Adrenal gland (tissue), 5 donors: ENCODE measurements around the gene PCDHGA6.

ENCODE experiments used
- POLR2A ChIP-seq, 2 donors: fragments of 450-650 bp; IDR thresholded peaks; one replicate each; pipeline ENCODE4 v1.6.1; 2017; ENCODE audit warnings: antibody characterized with exemption in 2 of 2, mild to moderate bottlenecking in 2 of 2, moderate library complexity in 1 of 2
- TF ChIP-seq, protein P1 (sequence below), 6 experiments: fragments of 450-650 bp in 4 of 6; fragments of 200-600 bp in 2 of 6; sonication (generic) in 1 of 6; IDR thresholded peaks; 1 replicate in 5 of 6; 2 replicates in 1 of 6; pipeline versions ENCODE4 v1.5.1 to v1.8.0; 2016 to 2021; ENCODE audit warnings: antibody characterized with exemption in 6 of 6, mild to moderate bottlenecking in 2 of 6, moderate library complexity in 1 of 6
- donor health status: DM: no; HTN: no; CAD: no.

DNA sequence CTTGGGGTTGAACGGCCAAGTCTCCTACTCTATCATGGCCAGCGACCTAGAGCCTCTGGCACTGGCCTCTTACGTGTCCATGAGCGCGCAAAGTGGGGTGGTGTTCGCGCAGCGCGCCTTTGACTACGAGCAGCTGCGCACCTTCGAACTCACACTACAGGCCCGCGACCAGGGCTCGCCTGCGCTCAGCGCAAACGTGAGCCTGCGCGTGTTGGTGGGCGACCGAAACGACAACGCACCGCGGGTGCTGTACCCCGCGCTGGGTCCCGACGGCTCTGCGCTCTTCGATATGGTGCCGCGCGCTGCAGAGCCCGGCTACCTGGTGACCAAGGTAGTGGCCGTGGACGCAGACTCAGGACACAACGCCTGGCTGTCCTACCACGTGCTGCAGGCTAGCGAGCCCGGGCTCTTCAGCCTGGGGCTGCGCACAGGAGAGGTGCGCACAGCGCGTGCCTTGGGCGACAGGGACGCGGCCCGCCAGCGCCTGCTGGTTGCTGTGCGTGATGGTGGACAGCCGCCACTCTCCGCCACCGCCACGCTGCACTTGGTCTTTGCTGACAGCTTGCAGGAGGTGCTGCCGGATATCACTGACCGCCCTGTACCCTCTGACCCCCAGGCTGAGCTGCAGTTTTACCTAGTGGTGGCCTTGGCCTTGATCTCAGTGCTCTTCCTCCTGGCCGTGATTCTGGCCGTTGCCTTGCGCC, 26.0 kb downstream of the PCDHGA6 start:
- TF ChIP-seq, protein P1, sequence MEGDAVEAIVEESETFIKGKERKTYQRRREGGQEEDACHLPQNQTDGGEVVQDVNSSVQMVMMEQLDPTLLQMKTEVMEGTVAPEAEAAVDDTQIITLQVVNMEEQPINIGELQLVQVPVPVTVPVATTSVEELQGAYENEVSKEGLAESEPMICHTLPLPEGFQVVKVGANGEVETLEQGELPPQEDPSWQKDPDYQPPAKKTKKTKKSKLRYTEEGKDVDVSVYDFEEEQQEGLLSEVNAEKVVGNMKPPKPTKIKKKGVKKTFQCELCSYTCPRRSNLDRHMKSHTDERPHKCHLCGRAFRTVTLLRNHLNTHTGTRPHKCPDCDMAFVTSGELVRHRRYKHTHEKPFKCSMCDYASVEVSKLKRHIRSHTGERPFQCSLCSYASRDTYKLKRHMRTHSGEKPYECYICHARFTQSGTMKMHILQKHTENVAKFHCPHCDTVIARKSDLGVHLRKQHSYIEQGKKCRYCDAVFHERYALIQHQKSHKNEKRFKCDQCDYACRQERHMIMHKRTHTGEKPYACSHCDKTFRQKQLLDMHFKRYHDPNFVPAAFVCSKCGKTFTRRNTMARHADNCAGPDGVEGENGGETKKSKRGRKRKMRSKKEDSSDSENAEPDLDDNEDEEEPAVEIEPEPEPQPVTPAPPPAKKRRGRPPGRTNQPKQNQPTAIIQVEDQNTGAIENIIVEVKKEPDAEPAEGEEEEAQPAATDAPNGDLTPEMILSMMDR (IDR thresholded peaks at IDR 0.05) = no peak
- TF ChIP-seq POLR2A (IDR thresholded peaks at IDR 0.05) = no peak
